GM18508 (cell line): Measurements from ENCODE around the gene B4GALT3.

Source experiments
- ATAC-seq: cut with Tn5 transposase; IDR thresholded peaks from one replicate; pipeline ENCODE4 v1.9.1; 2021; ENCODE audit warnings: moderate number of reproducible peaks; ENCODE audit not compliant: insufficient read depth, unreplicated experiment

Gene B4GALT3

DNA sequence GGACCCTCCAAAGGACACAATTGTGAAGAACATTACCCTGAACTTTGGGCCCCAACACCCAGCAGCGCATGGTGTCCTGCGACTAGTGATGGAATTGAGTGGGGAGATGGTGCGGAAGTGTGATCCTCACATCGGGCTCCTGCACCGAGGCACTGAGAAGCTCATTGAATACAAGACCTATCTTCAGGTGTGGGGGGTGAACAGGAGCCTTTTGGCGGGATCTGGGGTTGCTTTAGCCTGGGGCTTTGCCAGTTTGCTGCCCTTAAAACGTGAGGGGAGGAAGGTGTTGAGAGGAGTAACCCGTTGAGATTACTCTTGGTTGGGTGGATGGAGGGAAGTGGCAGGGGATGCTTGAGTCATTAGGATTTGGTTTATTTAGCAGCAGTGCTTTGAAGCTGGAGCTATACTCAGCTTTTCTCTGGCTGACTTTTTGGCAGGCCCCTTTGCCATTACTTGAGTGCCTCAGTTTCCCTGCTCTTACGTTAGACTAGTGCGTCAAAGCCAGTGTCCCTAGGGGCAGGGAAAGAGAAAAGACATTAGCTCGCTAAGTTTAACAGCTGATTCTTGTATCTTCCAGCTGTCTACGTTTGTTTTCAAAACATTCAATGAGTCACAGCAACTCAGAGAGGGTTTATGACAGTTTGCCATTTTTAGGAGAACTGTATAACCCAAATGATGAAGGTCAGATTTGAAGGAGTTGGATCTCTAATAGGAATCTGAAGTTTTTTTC is 29.3 kb upstream of the B4GALT3 start:
- no peak for ATAC-seq

DNA sequence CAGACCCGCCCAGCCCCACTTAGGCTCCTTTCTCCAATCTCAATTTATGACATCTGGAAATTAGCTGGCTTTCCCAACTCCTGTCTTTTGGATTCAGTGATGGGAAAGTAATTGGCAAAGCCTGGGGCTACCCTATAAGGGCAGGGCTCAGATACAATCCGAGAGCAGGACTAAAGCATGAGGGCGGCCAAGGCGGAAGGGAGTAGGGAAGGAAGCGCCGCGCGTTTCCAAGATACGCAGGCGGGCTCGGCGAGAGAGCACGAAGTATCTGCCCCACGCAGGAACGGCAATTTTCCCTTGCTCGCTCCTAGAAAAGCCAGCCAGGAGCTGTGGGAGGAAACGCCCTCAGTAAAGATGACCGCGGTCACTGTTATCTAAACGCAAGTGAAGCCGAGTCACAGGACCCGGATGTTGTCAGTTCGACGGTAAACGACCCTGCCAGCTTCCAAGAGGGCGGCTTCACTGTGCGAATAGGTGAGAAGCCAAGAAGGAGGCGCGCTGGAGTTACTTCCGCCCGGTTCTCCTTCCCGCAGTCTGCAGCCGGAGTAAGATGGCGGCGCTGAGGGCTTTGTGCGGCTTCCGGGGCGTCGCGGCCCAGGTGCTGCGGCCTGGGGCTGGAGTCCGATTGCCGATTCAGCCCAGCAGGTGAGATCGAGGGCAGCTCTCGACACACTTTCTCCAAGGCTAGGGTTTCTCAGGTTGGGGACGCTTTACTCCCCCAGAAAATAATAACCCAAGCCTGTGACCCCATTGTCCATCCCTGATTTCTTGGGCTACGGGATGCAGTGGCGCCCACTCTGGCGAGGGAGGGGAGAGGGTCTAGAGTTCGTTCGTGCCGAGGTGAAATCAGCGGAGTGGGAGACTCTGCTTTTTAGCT is 24.8 kb upstream of the B4GALT3 start, which contains the start of gene NDUFS2:
NDUFS2 (plus strand) TSS at position 532 of the 877 bp plus-strand sequence; CDS start at position 551, 19 bp downstream.
- peak; percentile 70 for ATAC-seq

DNA sequence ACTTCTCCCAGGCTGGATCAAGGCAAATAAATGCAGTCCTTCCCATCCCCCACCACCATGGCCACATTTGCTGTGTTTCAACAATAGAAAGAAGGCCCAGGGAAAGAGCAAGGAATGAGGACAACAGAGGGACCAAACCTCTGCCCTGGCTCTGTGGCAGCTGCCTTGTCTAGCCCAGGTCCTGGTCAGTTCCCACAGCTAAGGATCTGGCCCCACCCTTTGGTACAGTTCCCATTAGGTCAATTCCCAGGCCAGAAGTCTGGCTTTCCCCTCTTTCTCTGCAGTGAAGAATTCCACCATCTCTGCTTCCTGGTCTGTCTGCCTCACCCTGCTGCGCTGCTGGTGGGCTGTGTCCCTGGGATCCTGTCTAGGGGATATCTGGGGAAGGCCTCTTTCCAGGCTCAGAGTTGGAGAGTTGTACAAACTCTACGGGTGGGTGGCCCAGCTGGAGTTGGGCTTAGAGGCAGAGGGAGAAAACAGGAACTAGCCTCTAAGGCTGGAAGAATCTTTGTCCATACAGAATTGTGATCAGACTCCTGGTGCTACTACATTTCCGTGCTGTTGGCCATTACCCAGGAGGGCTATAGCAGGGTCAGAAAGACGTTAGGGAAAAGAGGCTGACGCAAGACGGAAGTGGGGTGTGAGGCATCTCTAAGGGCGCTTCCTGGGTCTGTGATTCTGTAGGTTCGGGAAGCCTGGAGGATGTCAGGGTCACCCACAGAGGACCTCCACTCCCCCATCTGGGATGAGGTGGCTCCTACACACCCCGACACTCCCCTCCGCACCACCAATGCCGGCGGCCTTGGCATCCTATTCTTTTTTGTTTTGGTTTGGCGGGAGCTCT is 23.9 kb upstream of the B4GALT3 start:
- no peak for ATAC-seq

DNA sequence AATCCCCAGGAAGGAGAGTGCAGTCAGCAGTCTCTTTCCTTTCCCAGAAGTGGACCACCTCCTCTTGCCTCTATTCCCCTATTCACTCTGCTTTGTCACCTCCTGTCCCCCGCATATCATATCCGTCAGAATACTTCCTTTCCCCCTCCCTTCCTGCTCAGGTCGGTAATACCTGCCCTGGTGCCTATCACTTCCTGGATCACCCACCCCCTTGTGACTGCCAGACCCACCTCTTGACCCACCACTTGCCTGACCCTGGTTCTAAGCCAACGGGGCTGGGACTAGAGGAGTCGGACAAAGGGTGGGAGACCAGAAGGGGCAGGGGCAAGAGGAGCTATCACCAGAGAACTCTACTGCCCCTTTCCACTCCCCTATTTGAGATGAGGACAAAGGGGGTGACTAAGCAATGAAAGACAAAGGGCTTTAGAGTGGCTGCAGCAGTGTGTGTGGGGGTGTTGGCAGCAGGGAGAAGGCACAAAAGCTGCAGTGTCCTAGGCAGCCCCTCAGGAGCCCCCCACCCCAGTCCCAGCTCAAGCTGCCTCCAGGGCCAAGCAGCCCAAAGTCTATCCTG is 23.2 kb upstream of the B4GALT3 start:
- no peak for ATAC-seq

DNA sequence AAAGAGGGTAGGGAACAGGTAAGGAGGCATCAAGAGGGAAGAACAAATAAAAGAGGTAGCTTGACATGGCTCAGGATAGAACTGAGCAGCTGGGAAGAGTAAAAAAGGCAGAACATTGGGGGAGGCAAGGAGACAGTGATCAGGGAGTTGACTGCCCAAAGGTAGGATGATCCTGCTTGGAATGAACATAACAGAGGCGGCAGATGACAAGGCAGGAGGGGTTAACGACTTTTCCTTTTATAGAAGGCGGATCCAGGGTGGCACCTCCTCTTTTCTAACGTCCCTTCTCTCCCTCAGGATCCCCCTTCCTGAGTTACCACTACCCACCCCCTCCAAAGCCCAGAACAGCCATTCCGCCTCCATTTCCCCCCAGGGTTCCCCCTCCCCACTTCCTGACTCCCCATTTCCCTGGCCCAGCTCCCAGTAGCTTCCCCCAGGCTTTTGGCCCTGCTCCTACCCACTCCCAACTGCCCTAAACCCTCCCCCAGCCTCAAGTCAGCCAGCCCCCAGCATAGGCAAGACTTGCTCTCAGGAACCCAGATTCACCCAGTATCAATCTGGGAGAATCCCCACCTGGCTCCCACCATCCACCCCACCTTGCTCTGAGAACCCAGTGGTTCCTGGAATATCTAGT is 22.3 kb upstream of the B4GALT3 start:
- no peak for ATAC-seq

DNA sequence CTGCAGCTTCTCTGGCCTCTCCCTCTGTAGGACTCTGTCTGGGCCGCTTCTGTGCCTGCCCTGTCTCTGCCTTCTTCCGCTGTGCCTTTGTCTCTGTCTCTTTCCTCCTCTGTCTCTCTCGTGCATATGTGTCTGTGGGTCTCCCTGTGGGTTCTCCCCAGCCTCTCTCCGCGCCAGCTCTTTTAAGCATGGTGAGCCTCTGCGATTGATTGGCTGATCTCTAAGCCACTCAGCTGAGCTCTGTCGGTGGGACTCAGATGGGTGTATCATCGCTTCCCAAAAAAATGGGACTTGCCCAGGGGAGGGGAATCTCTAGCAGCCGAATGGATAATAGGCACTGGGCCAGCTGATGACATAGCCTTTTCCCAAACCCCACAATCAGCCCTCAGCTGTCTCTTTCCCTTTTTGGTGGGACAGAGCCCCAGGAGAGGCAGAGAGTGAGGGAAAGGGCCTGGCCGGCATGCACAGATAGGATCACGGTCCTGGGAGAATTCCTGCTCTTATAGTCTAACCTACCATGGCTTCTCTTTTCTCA is 21.7 kb upstream of the B4GALT3 start, which contains the start of gene ADAMTS4:
ADAMTS4 (minus strand) TSS at position 158 of the 535 bp plus-strand sequence. CDS start 427 bp downstream, outside the sequence.
- no peak for ATAC-seq

DNA sequence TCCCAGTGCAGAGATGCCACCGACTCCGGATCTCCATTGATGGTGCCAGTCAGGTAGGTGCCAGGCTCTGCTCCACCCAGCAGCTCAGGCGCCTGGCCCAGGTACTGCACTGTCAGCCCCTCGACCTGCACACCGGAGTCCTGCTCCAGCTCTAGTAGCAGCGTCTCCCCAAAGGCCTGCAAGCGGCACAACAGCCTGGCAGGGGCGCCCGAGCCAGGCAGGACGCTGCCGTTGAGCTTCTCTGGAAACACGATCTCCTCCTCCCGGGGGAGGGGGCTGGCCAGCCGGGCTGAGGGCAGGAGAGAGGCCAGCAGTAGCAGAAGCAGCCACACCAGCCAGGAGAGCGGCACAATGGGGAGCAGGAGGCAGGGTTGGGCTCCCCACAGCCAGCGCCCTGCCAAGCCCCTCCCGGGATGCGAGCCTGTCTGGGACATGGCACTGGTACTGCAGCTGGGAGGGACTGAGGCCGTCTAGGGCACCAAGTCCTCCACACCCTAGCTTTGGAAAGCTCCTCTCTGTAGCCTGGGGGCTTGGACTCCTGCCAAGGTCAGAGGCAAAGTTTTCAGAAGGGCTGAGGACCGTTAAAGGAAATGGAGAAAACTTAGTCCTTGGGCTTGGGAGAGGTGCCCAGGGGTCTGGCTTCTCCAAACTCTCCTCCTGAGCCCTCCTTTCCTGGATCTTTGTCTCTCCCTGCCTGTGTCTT is 21.0 kb upstream of the B4GALT3 start:
- ATAC-seq = no peak

DNA sequence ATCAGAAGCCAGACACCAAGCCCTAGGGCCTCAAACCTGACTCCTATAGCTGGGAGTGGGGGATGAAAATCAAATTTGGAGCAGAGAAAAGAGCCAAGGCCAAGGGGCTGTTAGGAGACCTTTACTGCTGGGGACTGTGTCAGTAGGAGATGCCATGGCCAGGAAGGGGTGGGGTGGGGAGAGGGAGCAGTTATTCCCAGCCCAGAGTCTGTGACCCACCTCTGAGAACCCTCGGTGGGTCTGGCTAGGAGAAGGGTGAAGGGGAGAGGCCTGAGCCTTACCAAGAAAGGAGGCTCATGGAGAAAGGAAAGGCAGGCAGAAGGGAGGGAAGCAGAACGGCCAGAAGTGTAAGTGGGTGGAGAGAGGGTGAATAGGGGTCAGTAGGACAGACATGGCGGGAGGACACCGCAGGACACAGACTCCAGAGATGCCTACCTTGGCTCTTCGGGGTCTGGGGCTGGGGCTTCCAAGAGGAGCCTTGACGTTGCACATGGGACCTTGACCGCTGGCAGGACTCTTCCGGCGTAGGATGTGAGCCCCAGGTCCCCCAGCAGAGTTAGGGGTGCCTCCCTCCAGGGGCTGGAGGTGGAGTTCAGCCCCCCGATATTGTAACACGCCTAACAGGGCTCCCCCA is 20.4 kb upstream of the B4GALT3 start:
- no peak for ATAC-seq

DNA sequence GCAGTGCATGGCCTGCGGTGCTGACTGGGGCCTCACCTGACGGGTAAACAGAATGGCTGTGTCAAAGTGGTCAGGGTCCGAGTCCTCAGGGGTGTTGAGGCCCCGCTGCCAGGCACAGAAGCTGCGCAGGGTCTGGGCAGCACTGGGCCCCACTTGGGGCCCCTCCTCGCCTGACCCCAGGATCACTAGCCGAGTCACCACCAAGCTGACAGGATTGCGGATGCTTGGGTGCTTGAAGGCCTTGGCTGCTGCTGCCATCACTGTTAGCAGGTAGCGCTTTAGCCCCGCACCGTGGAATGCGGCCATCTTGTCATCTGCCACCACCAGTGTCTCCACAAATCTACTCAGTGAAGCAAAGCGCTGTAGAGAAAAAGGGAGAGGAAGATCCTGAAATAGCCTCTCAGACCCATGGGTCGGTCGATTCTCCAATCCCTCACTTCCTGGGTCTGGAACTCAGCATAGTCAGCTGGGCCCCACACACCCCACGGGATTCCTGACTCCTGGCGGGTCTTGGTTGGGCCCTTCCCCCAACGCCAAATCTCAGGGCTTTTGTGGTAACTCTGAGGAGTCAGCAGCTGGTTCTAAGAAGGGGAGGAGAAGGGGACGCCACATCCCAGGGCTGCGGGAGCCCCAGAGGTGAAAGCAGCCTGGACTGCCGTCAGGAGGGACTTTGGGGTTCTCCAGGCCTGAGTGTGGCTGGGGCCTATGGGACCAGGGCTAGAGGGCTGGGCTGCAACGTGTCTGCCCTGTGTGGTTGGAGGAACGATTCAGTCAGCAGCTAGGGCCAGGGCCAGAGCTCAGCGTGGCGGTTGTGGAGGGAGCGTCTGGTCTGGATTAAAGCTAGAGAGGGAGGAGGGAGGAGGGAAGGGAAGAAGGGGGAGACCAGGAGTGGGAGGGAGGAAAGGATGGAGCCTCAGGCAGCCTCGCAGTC is 19.5 kb upstream of the B4GALT3 start:
- ATAC-seq = no peak

DNA sequence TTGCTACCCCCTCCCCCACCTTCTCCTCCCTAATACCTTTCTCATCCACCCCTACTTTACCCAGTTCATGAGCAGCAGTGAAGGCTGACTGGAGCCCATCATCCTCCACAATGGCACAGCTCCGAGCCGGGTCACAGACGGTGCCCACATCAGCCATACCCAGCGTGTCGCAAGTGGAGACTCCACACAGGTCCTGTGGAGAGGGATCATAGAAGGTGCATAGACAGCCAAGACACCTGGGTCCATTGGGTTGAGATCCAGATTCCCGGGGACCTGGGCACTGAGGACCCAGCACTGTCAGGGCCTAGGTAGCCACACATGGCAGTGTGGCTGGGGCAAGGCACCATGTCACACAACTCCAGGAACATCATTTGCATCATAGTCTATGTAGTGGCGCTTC is 18.8 kb upstream of the B4GALT3 start:
- no peak for ATAC-seq

DNA sequence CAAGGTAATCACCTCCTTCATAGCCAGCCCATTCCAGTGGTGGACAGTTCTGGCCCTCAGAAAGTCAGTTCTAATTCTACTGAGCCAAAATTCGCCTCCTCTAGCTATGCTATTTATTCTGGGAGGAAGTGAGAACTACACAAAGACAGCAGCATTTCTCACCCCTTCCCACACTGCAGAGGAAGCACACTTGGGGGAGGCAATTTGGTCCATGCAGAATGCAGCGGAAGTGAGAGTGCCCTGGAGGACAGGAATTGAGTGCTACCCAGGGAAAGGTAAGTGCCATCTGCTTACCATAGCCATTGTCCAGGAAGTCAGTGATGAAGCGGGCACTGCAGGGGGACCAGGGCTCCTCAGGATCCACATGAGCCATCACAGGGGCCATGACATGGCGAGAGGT is 17.9 kb upstream of the B4GALT3 start:
- ATAC-seq = no peak

DNA sequence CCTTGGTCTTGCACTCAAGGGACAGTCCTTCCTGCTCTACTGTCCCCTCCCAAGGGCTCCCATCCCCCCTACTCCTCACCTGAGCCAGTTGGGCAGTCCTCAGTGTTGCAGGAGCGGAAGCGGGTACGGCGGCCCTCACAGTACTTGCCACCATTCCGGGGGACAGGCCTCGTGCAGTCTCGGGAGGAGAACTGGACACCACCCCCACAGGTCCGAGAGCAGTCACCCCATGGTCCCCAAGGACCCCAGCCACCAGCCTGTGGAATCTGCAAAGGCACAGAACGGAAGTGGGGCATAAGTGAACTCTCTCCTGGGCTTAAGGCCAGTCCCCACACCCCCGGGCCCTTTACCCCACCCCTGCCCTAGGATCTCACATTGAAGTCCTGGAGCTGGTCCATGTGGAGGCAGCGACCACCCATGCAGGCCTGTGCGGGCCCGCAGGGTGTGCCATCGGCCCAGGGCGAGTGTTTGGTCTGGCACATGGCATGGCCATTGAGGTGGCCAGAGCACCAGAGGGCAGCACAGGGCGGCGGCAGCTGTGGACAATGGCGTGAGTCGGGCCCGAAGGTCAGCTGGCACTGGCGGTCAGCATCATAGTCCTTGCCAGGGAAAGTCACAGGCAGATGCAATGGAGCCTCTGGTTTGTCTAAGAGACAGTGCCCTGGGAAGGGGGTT is 16.4 kb upstream of the B4GALT3 start:
- ATAC-seq = no peak

DNA sequence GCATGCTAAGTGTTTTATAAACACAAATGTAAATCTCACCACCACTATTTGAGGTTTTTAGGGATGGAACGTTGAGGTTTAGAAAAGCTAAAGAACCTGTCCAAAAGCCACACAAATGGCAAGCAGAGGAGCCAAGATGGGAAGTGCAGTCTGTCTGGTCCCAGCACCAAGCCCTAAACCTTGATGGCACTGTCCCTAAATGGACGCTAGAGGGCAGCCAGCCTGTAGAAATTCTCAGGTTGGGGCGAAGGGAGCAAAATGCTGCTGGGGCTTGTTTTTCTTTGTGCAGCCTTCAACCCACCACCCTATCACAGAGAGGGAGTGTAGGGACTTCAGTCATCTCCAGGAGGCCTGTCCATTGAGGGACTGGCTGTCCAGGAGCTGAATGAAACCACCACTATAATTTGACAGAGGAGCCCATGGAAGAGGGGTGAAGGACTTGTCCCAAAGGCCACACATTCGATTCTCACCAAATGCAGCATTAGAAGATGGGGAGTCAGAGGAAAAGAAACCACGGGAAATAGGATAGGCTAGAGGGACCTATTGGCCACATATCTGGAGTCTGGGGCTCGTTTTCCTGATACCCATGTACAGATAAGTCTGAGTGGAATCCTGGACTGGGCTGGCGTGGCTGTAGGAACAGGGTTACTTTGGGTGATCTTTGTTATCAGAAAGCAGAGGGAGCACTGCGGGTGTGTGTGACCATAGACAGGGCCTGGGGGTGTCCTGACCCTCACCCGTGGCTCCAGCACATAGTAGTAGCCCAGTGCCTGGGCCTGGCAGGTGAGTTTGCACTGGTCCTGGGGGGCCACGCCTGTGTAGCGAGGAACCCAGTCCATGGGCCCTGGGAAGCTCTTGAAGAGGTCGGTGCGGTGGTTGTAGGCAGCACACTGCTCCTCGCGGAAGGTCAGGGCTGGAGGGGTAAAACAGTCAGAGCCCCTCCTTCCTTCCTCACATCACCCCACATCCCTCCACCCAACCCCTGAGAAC is 15.5 kb upstream of the B4GALT3 start:
- ATAC-seq = no peak

DNA sequence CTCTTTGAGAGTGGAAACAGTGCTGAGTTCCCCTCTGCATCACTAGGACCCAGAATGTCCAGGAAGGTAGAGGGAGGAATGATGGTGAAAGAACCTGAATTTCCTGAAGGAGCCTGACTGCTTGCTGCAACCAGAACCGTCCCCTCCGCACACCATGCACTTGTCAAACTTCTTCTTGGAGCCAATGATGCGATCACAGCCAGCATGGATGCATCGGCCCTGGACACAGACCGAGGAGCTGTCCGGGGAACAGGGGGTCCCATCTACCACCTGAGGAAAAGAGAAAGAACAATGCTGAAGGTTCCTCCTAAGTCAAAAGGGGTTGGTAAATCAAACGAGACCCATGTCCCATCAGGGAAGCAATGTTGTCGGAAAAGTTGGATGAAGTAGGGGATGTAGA is 14.7 kb upstream of the B4GALT3 start:
- ATAC-seq = no peak

DNA sequence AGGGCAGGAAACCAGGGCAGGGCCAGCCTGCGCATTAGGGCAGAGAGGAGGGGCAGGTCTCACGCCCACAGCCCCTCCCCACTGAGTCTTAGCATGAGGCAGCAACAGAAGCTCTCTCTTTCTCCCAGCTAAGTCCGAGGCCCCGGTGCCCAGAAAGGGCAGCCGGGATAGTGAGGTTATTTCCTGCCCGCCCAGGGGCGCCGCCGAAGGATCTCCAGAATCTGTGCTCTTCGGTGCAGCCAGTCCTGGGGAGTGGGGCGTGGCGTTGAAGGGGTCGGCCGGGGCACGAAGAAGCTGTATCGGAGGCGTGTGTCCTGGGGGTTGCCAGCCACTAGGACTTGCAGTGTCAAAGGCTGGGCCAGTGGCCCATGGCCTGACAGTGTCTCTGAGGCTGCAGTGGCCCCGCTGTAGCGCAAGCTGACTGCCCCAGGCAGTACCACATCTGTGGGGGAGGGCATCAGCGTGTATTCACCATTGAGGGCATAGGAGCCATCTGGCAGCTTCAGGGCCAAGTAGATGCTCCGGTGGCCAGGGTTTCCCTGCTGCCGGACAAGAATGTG is 13.7 kb upstream of the B4GALT3 start:
- ATAC-seq = no peak
